ENCODE measurements around the gene DIPK2B.

Gene DIPK2B

GRCh38 chrX:45228126-45228525 is 27.4 kb upstream of the DIPK2B start:
- Histone ChIP-seq H3K4me1 (ENCODE audit: insufficient read depth, low read length) (no peaks in the 10 kb centered on the region), H4K20me1 (ENCODE audit: insufficient read depth, low read length) (no peaks in the 10 kb centered on the region), H3K9ac (ENCODE audit: low read depth, low read length) (no peak overlapping the region), H2AFZ (ENCODE audit: low read depth, low read length) (no peak overlapping the region), H3K36me3 (ENCODE audit: insufficient read depth, low read length) (no peaks in the 10 kb centered on the region), H3K9me3 (ENCODE audit: insufficient read depth, low read length, severe bottlenecking) (no peaks in the 10 kb centered on the region), H3K27me3 (ENCODE audit: insufficient read depth, low read length, poor library complexity) (no peaks in the 10 kb centered on the region), H3K4me3 (ENCODE audit: low read depth in 1 of 2, low read length in 2 of 2) (no peak overlapping the region), H3K27ac (ENCODE audit: low read length) (no peak overlapping the region), H3K4me2 (ENCODE audit: insufficient read depth, low read length) (no peak overlapping the region), H3K79me2 (ENCODE audit: insufficient read depth, low read length) (no peaks in the 10 kb centered on the region)
- no peak for TF ChIP-seq EZH2 (IDR thresholded peaks at IDR 0.05; ENCODE audit: borderline replicate concordance, low read depth, low read length, severe bottlenecking)
- TF ChIP-seq CTCF (IDR thresholded peaks at IDR 0.05; ENCODE audit: borderline replicate concordance, extremely low read depth, low read length, poor library complexity, severe bottlenecking), result no peak
- DNase-seq (no peak), ATAC-seq (ENCODE audit: insufficient read depth, low read depth) (no peak)

- Histone ChIP-seq H3K4me1 (ENCODE audit: insufficient read depth, low read length) (no peaks in the 10 kb centered on the region), H3K9me3 (ENCODE audit: insufficient read depth, low read length, severe bottlenecking) (no peaks in the 10 kb centered on the region), H3K27me3 (ENCODE audit: insufficient read depth, low read length, poor library complexity) (no peaks in the 10 kb centered on the region), H4K20me1 (ENCODE audit: insufficient read depth, low read length) (no peaks in the 10 kb centered on the region), H3K36me3 (ENCODE audit: insufficient read depth, low read length) (no peaks in the 10 kb centered on the region), H2AFZ (ENCODE audit: low read depth, low read length) (no peak overlapping the region), H3K4me3 (ENCODE audit: low read depth in 1 of 2, low read length in 2 of 2) (no peak overlapping the region), H3K9ac (ENCODE audit: low read depth, low read length) (no peak overlapping the region), H3K79me2 (ENCODE audit: insufficient read depth, low read length) (no peaks in the 10 kb centered on the region), H3K4me2 (ENCODE audit: insufficient read depth, low read length) (no peak overlapping the region), H3K27ac (ENCODE audit: low read length) (no peak overlapping the region)
- DNase-seq (no peak), ATAC-seq (ENCODE audit: insufficient read depth, low read depth) (no peak)
- no peak for TF ChIP-seq EZH2 (IDR thresholded peaks at IDR 0.05; ENCODE audit: borderline replicate concordance, low read depth, low read length, severe bottlenecking)
Measured at GRCh38 chrX:45208121-45208856, 7.6 kb upstream of the DIPK2B start.

- ATAC-seq (ENCODE audit: insufficient read depth, low read depth) (no peak), DNase-seq (no peak)
- H3K27me3 ChIP-seq (ENCODE audit: insufficient read depth, low read length, poor library complexity), result no peaks in the 10 kb centered on the region
- no peaks in the 10 kb centered on the region for H3K36me3 ChIP-seq (ENCODE audit: insufficient read depth, low read length)
- no peaks in the 10 kb centered on the region for H4K20me1 ChIP-seq (ENCODE audit: insufficient read depth, low read length)
- no peak overlapping the region for H2AFZ ChIP-seq (ENCODE audit: low read depth, low read length)
- no peaks in the 10 kb centered on the region for H3K4me1 ChIP-seq (ENCODE audit: insufficient read depth, low read length)
- H3K9ac ChIP-seq (ENCODE audit: low read depth, low read length), result no peak overlapping the region
- H3K9me3 ChIP-seq (ENCODE audit: insufficient read depth, low read length, severe bottlenecking), result no peaks in the 10 kb centered on the region
- no peak overlapping the region for H3K4me3 ChIP-seq (ENCODE audit: low read depth in 1 of 2, low read length in 2 of 2)
- no peaks in the 10 kb centered on the region for H3K79me2 ChIP-seq (ENCODE audit: insufficient read depth, low read length)
- H3K27ac ChIP-seq (ENCODE audit: low read length), result no peak overlapping the region
- H3K4me2 ChIP-seq (ENCODE audit: insufficient read depth, low read length), result no peak overlapping the region
- no peak for TF ChIP-seq EZH2 (IDR thresholded peaks at IDR 0.05; ENCODE audit: borderline replicate concordance, low read depth, low read length, severe bottlenecking)
- TF ChIP-seq CTCF (IDR thresholded peaks at IDR 0.05; ENCODE audit: borderline replicate concordance, extremely low read depth, low read length, poor library complexity, severe bottlenecking), result no peak
Measured at GRCh38 chrX:45202171-45202570, 1.5 kb upstream of the DIPK2B start.

GRCh38 chrX:45198706-45199105 is 2.0 kb downstream of the DIPK2B start:
- Histone ChIP-seq H3K79me2 (ENCODE audit: insufficient read depth, low read length) (no peaks in the 10 kb centered on the region), H4K20me1 (ENCODE audit: insufficient read depth, low read length) (no peaks in the 10 kb centered on the region), H3K9me3 (ENCODE audit: insufficient read depth, low read length, severe bottlenecking) (no peaks in the 10 kb centered on the region), H3K27me3 (ENCODE audit: insufficient read depth, low read length, poor library complexity) (no peaks in the 10 kb centered on the region), H3K4me2 (ENCODE audit: insufficient read depth, low read length) (no peak overlapping the region), H3K27ac (ENCODE audit: low read length) (no peak overlapping the region), H3K36me3 (ENCODE audit: insufficient read depth, low read length) (no peaks in the 10 kb centered on the region), H3K4me1 (ENCODE audit: insufficient read depth, low read length) (no peaks in the 10 kb centered on the region), H3K4me3 (ENCODE audit: low read depth in 1 of 2, low read length in 2 of 2) (no peak overlapping the region), H2AFZ (ENCODE audit: low read depth, low read length) (no peak overlapping the region), H3K9ac (ENCODE audit: low read depth, low read length) (no peak overlapping the region)
- TF ChIP-seq EZH2 (IDR thresholded peaks at IDR 0.05; ENCODE audit: borderline replicate concordance, low read depth, low read length, severe bottlenecking) (no peak), CTCF (IDR thresholded peaks at IDR 0.05; ENCODE audit: borderline replicate concordance, extremely low read depth, low read length, poor library complexity, severe bottlenecking) (no peak)
- DNase-seq (no peak), ATAC-seq (ENCODE audit: insufficient read depth, low read depth) (no peak)

Measured in DND-41 (cell line).